ENCODE measurements around the gene JSRP1.

DNA sequence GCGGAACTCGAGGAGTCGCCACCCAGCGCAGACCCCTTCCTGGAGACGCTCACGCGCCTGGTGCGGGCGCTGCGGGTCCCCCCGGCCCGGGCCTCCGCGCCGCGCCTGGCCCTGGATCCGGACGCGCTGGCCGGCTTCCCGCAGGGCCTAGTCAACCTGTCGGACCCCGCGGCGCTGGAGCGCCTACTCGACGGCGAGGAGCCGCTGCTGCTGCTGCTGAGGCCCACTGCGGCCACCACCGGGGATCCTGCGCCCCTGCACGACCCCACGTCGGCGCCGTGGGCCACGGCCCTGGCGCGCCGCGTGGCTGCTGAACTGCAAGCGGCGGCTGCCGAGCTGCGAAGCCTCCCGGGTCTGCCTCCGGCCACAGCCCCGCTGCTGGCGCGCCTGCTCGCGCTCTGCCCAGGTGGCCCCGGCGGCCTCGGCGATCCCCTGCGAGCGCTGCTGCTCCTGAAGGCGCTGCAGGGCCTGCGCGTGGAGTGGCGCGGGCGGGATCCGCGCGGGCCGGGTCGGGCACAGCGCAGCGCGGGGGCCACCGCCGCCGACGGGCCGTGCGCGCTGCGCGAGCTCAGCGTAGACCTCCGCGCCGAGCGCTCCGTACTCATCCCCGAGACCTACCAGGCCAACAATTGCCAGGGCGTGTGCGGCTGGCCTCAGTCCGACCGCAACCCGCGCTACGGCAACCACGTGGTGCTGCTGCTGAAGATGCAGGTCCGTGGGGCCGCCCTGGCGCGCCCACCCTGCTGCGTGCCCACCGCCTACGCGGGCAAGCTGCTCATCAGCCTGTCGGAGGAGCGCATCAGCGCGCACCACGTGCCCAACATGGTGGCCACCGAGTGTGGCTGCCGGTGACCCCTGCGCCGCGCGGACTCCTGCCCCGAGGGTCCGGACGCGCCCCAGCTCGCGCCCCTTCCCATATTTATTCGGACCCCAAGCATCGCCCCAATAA, 4.8 kb downstream of the JSRP1 start:
- TF ChIP-seq, protein P1, sequence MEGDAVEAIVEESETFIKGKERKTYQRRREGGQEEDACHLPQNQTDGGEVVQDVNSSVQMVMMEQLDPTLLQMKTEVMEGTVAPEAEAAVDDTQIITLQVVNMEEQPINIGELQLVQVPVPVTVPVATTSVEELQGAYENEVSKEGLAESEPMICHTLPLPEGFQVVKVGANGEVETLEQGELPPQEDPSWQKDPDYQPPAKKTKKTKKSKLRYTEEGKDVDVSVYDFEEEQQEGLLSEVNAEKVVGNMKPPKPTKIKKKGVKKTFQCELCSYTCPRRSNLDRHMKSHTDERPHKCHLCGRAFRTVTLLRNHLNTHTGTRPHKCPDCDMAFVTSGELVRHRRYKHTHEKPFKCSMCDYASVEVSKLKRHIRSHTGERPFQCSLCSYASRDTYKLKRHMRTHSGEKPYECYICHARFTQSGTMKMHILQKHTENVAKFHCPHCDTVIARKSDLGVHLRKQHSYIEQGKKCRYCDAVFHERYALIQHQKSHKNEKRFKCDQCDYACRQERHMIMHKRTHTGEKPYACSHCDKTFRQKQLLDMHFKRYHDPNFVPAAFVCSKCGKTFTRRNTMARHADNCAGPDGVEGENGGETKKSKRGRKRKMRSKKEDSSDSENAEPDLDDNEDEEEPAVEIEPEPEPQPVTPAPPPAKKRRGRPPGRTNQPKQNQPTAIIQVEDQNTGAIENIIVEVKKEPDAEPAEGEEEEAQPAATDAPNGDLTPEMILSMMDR (IDR thresholded peaks at IDR 0.05) = no peak
- no peak for TF ChIP-seq POLR2A (IDR thresholded peaks at IDR 0.05)
